DMS114 treated with DMSO at 0.1 percent for 48 hours (cell line): ENCODE results near the gene KAZN.

Source experiments
- DNase-seq: peaks from one replicate; lab custom pipeline; 2025; ENCODE audit not compliant: unreplicated experiment; lab: John Stamatoyannopoulos, UW

KAZN gene

GRCh38 chr1:14993414-14993813, 394.9 kb downstream of the KAZN start:
- DNase-seq, result no peak

- no peak for DNase-seq
These were observed 395.7 kb downstream of the KAZN start for GRCh38 chr1:14994148-14994547.

DNA sequence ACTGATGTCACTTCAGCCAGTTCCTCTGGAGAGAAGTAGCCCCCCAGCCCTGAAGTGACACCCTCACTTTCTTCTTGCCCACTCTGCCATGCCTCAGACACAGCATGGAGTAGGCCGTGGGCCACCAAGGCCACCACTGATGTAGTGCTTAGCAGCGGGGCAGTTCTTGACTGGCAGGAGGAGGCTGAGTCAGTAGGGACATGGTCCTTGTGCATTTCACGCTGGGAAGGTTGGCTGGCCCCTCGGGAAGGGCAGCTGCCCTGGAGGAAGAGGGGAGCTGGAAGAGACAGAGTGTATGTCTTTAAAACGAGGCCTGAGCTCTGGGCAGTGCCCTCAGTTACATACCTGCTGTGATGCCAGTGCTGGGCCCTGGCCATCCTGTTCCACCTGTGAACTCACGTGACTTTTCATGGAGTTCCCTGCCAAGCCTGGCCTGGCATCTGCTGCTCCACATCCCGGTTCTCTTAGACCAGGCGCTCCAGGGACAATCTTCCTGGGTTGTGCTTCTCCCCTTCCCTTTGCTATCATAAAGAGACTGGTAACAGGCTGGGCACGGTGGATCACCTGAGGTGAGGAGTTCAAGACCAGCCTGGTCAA, 396.5 kb downstream of the KAZN start:
- no peak for DNase-seq

- DNase-seq, result no peak
These were observed 397.9 kb downstream of the KAZN start for GRCh38 chr1:14996133-14997050.

DNA sequence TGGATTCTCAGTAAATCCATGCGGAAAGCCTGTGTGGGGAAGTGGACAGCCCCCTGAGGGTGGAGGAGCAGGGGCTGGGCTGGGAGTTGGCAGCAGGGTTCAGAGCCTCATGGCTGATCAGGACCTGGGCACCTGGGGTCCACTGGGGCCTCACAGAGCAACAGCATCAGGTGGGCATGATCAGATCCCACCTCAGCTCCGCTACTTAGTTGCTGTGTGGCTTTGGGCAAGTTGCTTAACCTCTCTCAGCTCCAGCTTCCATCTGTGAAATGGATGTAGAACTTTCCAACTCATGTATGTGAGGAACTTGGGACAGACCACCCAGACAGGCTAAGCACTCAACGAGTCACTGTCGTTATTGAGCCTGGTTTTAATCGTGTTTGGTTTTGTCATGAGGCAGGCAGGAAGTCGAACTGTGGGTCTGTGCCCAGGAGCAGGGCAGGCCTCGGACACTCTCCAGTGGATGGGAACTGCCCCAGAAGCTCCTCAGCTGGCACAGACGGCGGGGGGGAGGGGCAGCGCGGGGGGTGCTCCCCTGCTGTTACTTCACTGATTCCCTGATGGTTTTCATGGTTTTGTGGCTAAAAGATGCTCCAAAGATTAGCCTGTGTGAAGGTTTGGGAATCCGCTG, 399.3 kb downstream of the KAZN start:
- no peak for DNase-seq

GRCh38 chr1:14999441-14999840, 401.0 kb downstream of the KAZN start:
- no peak for DNase-seq

GRCh38 chr1:15000030-15000429, 401.5 kb downstream of the KAZN start:
- DNase-seq, result no peak

- DNase-seq, result no peak
These were observed 402.2 kb downstream of the KAZN start for GRCh38 chr1:15000671-15001070.

GRCh38 chr1:15001317-15001915, 402.9 kb downstream of the KAZN start:
- no peak for DNase-seq

DNA sequence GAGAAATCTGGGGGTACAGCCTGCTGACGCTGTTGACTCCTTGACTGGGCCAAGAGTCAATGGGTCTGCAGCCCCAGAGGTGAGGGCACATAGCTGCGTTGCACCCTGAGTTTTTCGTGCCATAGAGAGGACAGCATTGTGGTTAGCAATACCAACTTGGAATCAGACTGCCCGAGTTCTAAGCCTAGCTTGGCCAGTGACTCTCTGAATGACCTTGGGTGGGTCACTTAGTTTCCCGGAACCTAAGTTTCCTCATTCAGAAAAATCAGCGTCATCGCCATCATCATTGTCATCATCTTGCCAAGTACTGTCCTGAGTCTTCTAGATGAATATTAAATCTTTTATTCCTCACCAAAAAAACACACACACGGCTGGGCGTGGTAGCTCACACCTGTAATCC, 403.8 kb downstream of the KAZN start:
- DNase-seq, result no peak

DNA sequence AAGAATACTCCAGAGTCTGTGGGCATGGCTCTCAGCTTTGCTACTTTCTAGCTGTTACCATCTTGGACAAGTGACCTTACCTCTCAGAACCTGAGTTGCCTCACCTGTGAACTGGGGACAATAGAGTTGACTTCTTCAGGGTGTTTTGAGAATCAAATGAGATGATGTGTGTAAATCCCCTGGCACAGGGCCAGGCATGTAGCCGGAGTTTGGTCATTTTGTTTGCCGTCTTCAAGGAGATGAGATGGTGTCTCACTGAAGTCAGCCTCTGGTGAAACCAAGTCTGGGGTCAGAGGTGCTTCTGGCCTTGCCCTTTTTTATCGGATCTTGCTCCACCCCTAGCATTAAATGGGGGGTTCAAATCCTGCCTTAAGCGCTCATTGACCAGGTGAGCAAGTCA, 405.9 kb downstream of the KAZN start:
- no peak for DNase-seq

DNA sequence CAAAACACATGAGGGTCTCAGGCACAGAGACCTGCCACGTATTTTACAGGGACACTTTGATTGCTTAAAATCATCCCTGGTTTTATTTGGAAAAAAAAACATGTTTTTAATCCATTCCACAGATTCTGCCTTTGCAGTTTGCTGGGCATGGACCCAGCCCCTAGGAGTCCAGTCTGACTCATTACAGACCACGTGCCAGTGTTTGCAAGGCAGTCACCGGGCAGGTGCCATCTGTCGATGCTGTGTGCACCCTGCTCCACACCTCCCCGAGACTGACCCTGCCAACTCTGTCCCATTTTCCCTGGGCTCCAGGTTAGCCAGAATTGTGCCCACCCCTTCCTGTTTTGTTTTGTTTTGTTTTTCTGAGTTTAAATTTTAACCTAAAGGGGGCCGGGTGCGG, 406.6 kb downstream of the KAZN start:
- no peak for DNase-seq

DNA sequence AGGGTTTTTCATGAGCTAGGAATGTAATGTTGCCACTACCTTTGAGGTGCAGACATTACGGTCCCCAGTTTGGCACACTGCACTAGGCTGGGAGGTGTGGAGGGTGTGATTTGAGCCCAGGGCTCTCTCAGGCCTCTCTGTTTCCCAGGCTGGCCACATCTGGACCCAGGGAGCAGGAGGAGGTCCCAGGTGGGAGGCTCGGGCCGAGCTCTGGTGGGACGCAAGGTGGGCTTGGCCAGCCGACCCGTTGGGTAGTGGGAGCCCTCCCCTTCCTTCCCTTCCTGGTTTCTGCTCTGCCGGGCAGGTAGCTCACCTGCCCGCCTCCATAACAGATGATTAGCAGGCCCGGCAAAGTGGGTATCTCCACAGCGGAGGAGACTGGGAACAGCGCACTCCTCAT, 408.9 kb downstream of the KAZN start:
- DNase-seq, result no peak

- DNase-seq, result no peak
These were observed 409.4 kb downstream of the KAZN start for GRCh38 chr1:15007842-15008241.

DNA sequence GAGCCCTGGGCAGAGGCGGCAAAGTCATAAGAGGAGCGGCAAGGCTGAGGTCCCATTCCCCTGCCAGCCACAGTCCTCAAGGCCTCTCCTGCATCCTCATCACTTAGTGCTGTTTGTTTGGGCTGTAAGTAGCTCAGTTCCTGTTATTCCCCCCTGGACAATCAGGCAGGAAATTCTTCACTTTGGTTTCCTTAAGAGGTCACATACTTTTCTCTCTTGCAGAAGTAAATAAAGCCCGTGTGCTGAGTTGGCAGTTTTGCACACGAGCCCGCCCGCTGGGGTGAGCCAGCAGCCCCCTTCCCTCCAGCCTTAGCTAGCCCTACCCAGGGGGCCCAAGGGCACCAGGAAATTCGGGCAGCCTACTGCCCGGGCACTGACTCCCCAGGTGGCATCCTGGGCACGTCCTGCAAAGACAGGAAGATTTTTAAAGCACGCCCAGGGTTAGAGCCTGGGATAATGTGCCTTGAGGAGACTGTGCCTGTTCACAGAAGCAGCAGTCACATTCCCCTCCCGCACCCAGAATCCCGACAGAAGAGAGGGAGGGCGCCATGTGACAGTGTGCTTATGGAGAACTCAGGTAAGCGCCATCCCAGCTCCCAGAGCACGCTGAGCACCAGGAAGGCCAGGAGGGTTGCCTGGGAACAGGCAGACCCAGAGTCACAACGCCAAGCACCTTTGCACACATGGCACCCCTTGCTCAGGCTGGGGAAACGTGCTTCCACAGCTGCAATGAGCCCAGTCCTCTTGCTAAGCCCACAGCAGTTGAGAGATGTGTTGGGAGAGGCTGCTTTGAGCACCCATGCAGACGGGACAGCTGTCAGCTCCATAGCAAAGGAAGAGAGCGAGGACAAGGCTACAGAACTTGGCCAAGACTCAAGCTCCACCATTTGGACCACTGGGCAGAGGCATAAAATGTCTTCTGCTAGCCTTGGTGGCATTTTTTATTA, 410.6 kb downstream of the KAZN start:
- no peak for DNase-seq

DNA sequence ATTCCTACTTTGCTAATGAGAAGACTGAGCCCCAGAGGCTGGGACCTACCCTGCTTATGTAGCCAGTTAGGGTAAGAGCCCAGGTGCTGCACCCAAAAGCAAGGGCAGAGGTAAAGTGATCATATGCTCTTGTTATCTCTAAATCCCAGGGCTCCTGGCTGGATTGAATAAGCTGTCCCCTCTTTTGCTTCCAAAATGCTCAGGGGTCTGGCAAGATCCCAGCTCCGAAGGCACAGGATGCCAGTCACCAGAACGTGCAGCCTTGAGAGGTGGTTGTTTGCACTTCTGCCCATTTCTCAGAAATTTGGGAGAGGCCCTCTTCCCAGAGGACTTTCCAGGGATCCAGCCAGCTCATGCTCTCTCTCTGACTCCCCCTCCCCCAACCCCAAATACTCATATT, 412.7 kb downstream of the KAZN start:
- no peak for DNase-seq

DNA sequence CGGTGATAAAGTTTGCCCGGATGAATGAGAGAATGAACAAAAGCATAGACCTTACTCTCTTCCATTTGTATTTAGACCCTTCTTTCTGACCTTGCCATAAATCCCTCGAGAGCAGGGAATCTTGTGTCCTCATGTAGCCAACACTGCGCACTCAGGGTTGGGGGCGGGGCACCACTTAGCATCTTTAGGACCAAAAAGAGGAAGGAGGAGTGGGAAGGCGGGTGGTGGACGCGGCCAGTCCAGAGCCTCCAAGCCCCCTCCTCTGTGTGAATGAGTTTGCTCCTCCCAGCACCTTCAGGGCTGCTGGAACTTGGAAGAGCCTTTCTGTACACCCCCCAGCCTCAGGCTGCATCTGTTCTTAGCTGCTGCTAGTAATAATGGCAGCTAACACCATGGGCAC, 413.2 kb downstream of the KAZN start:
- DNase-seq, result no peak

DNA sequence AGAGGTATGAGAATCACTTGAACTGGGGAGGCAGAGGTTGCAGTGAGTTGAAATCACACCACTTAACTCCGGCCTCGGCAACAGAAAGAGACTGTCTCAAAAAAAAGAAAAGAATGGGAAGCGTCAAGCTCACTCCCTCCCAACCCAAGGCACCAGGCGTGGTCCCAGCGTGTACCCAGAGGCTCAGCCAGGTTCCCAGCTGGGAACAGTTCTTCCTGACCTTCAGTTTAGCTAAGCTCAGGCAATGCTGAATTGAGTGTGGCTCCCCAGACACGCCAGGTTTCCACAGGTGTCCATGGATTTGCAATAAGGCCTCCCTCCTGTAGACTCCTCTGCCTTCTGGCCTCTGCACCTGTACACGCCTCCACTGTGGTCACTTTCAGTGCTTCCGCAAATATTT, 414.3 kb downstream of the KAZN start:
- DNase-seq, result no peak

DNA sequence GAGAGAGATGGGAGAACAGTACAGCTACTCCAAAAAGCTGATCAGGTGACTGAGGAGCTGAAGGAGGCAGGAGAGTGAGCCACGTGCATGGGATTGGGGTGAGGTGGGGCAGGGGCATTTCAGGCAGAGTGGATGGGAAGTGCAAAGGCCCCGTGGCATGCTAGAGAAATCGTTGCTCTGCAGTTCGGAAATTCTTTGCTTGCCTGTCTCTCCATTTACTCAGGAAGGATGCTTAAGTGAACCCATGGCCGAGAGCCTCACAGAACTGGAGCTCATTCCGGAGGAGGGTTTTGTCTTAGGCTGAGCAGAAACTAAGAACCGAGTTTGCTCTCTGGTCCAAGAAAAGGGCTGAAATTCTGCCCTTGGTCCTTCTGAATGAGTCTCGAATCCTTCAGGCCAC, 415.3 kb downstream of the KAZN start:
- DNase-seq, result no peak

DNA sequence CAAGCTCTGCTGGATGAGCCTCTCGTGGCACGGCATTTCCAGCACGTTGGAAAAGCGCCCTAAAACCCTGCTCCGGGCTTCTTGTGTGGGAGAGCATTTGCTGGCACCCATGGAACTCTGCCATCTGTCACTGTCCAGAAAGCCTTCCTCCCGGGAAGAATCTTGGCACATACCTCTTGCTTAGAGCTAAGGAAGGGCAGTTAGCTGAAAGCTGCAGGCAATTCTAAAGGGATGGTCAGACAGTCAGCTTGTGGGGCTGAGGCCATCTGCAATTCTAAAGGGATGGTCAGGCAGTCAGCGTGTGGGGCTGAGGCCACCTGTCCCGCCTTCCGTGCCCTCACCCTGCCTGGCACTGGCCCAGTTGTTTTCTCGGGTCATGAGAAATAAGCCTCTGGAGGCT, 416.0 kb downstream of the KAZN start:
- DNase-seq, result no peak

DNA sequence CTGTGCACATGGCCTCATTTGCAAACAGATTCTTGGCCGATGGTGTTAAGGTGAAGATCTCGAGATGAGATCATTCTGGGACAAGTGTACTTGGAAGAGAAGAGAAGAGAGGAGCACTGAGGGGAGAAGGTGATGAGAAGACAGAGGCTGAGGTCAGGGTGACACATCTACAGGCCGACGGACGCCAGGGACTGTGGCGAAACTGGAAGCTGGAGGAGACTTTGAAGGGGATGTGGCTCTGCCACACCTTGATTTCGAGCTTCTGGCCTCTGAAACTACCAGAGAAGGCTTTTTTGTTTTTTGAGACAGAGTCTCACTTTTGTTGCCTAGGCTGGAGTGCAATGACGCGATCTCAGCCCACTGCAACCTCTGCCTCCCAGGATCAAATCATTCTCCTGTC, 417.5 kb downstream of the KAZN start:
- no peak for DNase-seq
